ENCODE data around the gene LRMDA.

LRMDA gene

DNA sequence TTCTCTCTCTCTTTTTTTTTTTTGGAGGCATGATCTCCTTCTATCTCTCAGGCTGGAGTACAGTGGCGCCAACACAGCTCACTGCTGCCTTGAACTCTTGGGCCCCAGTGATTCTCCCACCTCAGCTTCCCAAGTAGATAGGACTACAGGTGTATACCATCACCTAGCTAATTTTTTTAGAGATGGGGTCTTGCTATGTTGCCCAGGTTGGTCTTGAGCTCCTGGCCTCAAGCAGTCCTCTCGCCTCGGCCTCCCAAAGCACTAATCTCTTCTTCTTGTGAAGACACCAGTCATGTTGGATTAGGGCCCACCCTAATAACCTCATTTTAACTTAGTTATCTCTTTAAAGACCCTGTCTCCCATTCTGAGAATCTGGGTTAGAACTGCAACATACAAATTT, 45.6 kb downstream of the LRMDA start:
- DNase-seq (ENCODE audit: low read depth) = no peak

DNA sequence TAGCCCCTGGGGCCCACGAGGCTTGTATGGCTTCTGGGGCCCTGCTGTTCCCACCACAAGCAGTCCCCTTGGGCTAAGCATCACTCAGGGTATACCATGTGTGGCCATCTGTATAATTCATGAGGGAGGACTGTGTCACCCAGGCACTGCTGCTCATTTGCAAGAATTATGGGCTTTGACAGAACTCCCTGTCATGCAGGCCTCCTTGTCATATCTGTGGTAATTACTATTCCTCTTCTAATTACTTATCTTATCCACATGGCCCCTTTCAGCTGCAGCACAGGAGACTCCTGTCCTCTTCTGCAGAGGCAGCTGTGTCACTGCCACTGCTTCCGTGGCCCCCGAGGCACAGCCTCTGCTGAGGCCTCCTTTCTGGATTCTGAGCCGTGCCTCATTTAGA, 46.3 kb downstream of the LRMDA start:
- no peak for DNase-seq (ENCODE audit: low read depth)

DNA sequence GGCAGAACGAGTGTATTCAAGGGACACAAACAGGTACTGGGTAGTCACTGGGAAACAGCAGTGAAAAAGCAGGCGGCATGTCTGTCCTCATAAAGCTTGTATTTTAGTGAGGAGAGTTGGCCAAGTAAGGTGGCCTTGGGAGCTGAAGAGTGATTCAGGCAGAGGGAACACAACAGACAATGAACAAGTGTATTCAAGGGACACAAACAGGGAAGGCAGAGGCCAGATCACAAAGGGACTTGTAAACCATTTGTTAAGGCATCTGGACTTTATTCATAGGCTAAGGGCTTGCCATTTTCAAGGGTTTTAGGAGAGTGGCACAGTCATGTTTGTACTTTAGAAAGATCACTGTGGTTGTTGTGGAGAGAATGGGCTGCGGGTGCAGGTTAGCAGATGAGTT, 49.0 kb downstream of the LRMDA start:
- DNase-seq (ENCODE audit: low read depth) = no peak

DNA sequence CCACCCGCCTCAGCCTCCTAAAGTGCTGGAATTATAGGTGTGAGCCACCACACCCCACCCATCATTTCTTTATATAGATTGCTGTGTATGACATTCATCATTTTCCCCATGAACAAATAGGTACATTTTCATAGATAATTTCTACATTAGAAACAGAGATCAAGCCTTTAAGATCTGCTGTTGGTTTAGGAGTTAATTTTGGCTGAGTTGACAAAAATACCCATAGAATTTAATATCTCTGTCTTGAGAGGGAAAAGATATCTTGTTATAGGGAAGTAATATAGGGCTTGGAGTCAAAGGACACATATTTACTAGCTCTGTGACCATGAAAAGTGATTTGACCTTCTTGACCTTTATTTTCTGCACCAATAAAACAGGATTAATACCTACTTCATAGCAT, 51.8 kb downstream of the LRMDA start:
- DNase-seq (ENCODE audit: low read depth) = no peak

DNA sequence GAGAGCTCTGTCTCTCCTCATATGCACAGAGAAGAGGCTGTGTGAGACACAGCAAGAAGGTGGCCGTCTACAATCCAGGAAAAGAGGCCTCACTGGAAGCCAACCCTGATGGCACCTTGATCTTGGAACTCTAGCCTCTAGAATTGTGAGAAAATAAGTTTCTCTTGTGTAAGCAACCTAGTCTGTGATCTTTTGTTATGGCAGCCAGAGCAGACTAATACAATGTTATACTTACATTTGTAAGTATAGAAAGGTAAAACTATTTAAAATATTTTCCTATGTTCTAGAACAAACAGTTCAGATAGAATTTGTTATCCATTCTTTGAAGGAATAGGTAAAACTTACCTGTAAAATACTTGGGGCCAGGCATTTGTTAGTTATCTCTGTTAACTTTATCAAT, 53.3 kb downstream of the LRMDA start:
- no peak for DNase-seq (ENCODE audit: low read depth)

DNA sequence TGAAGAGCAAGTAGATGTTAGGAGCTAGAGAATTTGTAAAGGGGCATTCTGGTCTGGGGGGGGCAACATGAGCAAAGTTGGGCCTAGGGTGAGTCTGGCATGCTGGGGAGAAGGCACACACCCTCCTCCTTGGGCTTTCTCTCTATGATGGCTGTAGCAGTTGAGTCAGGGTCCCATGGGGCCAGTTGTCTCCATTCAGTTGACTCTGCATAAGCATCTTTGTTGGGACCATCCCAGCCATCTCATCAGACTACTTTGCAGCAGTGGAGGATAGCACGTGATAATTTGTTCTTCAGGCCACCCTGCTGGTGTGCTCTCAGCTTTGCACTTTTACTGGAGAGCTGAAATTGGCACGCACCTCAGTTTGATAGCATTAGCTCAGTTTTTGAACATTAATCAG, 55.2 kb downstream of the LRMDA start:
- no peak for DNase-seq (ENCODE audit: low read depth)

DNA sequence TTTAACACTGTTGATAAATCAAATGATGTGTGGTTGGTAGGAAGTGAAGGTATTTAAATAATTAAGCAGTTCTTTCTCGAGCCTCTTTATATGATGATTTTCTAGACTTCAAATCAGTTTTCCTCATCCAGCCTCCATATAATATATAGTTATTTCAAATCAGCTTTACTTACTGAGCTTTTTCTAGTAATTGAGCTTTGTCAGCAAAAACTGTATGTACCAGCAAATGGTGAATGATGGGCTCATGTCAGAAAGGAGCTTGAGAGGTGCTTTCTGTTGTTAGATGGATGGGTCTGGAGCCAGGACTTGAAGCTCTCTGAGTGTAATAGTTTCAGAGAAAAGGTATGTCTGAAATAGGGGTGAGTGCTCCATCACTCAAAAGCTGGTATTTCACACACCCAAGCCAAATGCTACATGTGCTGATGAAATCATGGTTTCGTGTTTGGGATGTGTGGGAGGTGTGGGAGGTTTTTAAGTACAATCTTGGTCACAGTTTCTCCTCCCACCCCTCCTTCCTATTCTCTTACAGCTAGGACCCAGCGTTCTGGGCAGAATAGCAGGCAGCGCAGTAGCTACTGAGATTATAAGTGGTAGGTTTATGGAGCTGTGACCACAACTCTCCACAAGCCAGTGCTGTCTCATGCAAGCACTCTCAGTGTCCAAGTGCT, 55.8 kb downstream of the LRMDA start:
- no peak for DNase-seq (ENCODE audit: low read depth)

DNA sequence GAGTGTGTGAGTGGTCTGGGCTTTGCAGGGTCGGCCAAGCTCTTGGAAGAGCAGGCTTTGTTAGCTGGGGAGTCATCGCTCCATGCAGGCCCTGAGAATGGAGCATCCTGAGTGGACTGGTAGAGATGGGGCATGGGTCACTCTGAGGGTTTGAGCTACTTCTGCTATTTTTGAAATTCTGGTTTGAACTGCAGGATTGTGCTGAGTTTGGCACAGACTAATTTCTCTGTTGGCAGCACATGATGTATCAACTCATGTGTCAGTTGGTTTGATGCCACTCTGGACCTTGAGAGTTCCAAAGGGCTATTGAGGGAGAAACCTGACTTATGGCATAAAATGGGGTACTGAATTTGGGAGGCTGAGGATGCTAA, 56.3 kb downstream of the LRMDA start:
- no peak for DNase-seq (ENCODE audit: low read depth)

DNA sequence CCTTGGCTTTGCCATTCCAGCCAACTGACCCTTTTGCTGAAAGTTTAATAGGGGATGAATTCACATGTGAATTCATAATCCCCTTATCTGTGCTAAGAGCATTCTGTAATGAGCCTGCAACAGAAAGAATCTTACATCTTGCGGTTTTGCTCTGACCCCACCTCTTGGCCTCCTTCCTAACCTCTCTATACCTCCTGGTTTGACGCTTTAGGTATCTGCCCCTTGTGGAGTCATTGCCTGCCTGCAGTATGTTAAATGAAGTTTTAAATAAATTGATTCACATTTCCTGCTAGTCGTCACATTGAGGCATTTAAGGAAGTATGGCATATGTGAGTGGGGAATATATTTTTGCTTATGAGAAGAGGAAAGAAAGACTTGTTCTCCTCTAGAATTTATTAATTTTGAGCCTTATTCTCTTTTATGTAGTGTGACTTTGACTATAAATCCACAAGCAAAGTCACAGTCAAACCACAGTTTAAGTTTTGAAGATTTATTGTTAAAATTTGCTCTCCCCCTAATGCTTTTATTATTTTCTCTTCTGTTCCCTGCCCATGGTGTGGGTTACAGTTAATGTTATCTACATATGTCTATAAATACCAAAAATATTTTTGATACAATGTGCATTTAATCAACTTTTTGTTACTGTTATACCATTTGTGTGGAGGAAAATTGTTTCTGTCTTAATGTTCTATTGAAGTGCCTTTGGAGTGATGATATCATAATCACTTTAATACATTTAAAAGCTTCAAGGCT, 60.9 kb downstream of the LRMDA start:
- no peak for DNase-seq (ENCODE audit: low read depth)

DNA sequence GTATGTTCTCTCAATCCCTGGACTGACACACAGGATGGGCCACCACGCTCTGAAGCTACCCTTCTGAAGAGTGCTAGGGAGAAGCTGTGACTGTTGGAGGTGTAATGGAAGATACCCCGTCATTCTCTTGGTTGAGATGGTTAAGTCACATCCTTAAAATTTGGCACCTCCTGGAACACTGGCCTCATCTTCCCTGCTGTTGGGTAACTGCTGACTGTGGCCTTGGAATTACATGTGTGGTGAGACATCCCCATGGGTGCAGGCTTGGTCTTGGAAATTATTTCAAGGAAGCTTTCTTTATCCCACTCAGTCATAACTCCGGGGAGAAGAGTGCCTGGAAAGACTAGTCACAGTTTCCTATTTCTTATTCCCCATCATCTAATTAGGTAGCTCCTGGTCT, 62.0 kb downstream of the LRMDA start:
- no peak for DNase-seq (ENCODE audit: low read depth)

DNA sequence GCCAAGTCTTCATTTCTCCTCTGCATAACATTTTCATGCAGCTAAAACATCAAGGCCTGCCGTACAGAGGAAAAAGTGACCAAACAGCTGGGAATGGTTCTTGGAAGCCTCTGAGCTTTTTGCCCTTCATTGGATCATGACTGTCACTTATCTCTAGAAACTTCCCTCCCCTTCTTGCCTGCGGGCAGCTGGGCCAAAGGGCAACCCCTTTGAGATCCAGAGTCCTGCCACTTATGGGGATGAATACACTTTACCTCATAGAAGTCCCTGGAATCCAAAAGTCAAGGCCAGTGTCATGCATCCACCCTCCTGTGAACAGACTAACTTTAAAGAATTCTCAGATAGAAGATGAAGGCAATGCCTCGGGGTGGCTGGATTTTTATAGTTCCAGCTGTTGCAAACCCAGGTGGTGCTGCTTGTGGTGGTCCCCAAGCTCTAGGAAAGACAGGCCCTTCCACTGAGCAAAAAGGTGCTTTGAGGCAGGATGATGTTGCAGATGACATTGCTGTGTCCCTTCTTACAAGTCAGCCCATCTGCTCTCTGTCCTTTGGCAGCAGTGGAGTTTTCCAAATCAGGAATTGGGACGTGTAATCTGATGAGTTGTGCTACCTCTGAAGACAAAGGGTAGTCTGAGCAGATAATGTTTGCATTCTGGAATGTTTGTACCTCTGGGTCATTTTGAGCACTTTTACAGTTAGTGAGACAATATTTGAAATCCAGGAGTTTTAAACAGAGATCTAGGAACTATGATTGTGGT, 64.2 kb downstream of the LRMDA start:
- no peak for DNase-seq (ENCODE audit: low read depth)

DNA sequence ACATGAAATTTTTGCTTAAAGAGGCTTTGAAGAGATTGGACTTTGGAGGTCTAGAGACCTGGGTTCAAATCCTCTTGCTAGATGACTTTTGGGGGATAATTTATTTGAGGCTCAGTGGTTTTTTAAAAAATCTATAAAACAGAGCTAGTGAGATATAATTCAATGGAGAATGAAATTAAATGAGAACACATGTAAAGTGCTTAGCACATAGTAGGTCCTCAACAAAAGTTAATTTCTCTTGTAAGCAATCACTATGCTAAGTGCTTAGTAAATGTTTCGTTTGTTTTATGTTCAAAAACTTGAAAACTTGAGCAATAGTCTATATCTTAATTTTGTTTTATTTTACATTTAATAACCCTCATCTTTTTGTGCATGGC, 64.8 kb downstream of the LRMDA start:
- no peak for DNase-seq (ENCODE audit: low read depth)

DNA sequence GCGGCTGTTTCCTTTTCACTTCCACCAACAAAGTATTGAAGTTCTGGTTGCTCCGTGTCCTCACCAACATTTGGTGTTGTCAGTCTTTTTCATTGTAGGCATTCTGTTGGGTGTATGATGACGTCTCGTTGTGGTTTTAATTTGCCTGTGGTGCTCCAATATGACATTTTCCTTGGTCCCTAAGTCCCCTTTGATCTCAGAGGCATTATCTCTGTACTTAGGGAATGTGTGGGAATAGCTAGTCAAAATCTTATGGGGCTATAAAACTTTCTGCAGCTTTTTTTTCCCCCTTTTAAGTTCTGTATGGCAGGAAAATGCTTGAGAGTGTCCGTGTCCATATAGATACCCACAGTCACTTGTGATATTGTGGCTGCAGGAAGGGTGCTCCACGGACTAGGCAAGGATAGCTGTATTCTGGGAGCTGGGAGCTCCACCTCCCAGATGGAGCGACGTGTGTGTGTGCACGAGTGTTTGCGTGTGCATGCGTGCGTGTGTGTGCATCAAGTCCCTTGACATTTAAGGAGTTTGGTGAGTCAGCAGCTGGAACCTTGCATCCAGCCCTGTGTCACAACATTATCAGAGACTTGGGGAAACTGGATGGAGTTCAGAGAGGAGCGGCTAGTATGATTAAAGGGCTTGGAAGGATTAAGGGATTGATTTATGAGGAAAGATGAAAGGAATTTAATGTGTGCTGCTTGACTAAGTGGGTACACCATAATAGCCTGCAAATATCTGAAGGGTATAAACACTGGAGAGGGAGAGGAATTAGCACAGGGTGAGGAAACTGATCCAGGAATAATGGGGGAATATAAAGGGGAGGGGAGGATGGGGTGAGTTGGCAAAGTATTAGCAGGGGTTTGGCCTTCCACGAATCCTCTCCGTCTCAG, 66.8 kb downstream of the LRMDA start:
- DNase-seq (ENCODE audit: low read depth) = no peak

DNA sequence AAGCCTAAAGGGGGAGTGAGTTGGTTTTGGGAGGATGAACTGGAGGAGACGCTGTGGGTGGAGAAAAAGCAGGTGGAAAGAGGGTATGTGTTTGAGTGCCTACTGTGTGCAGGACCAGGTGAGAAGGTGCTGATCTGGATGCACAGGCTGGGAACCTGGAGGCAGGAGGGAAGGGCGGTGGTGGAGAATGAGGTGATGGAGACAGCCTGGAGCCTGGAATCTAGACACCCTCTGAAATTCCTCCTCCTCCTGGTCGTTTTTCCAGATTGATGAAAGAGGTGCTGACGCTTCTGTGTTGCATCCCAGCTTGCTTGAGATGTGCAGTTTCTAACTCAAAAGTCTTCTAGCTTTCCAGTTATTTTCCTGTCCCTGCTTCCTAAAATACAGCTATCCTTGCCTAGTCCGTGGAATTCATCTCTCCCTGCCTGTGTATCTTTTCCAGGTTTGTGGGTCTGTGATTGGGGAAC, 67.5 kb downstream of the LRMDA start:
- DNase-seq (ENCODE audit: low read depth) = no peak

DNA sequence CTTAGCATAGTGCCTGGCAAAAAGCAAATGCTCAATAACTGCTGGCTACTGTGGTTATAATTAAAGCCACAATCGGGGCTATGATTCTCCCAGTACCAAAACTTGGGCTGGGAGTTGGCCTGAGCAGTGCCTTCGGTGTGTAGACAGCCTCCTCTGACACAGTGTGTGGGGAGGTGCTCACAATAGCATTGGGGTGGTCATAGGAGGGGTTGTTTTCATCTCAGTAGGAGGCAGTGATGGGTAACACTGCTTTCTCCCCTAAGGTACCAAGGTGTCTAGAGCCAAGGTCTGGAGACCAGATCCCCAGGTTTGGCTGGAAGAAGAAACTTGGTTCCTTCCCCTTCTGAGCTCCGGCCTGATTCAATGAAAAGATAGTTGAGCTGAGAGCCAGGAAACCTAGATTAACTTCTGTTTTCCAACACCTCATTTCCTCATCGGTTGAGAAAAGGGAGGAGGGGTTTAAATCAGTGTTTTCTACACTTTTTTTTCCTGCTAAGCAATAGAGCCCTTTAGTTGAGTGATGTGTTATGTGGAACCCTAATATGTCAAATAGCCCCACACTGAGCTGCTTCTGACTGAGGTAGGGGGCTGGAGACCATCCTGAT, 68.2 kb downstream of the LRMDA start:
- DNase-seq (ENCODE audit: low read depth) = no peak

DNA sequence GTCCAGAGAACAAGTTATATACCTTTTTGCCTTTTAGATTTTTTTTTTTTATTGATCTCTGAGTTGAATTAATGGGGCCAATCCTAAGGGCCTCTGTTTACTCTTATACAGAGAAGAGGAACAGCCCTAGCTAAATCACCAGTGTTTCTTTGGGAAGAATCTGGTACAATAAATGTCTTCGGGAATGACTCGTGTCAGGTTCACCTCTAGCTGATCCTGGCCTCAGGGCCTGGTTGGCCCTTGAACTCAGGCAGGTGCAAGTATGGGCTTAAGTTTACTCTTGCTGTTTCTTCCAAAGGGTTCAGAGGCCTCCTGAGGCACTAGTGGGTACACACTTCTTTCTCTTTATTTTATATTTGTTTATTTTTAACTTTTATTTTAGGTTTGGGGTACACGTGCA, 71.0 kb downstream of the LRMDA start:
- DNase-seq (ENCODE audit: low read depth) = no peak

DNA sequence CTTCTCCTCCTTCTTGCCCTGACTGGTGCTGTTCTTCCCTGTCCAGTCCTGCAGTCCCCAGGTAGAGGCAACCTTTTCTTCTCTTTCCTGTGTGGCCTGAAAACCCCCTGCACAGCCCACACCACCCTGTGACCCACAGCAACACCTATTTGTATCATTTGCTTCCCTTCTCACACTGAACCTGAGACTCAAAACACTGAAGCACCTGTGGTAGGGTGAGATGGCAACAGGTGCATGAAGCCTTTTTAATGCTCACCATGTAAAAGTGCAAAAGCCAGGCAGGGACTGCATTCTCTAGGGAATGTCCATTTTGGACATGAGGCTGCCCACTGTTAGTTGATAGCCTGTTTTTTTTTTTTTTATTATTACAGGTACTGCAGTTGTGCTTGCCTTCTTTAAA, 71.4 kb downstream of the LRMDA start:
- no peak for DNase-seq (ENCODE audit: low read depth)

DNA sequence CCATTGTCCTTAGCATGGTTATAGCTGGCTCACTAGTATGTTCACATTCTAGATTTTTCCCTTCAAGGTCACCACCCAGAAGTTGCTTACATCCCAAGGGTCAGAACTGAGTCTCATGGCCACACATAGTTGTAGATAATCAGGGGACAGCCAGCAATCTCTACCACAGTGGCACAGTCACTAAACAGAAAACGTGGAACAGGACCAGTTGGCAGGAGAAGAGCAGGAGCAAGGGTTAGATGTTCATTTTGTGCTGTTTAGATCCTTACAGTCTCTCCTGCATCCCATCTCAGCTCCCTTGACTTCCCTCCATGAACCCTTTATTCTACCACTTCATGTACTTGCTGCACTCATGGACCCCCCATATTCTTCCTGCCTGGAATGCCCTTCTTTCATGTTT, 73.9 kb downstream of the LRMDA start:
- no peak for DNase-seq (ENCODE audit: low read depth)

DNA sequence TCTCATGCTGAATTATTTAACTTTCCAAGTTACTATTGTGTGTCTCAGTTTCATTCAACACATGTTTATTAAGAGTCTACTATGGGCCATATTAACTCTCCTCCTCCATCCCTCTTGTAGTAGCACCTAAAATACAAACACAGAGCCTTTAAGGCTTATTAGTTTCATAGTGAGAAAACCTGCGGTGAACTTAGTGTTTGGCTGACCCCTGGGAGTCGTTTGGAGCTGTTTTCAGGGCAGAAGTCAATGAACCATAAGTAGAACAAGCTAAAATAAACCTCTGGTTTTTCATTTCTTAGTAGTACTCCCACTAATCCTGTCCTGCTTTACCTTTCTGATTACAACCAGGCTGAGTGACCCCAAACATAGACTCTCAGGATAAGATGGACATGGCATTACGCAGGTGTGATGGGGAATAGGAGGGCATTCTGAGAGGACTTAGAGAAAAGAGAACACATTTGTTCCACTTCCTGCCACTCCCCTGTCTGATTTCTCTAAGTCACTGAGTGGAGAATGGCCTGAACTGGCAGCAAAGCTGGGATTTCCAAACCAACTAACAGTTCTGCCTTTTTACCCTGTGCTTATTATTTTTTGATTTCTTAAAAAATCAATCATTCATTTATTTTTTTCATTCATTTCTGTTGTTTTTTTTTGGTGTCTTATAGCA, 74.5 kb downstream of the LRMDA start:
- DNase-seq (ENCODE audit: low read depth) = no peak

DNA sequence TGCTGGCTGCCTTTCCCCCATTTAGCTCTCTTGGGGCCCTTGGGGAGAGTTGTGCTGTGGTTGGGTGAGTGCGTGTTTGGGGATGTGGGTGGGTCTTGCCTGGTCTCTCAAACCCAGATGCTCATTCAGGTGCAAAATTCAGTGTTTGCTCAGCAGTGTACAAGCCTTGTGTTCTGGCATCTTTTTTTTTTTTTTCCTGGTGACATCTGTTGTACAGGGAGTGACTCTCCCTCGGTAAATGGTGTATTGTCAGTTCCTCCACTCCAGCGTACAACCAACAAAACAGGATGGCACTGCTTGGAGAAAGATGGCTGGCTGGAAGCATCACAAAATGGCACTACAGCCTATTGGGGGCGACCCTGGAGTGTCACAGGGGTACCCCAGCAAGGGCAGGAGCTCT, 75.5 kb downstream of the LRMDA start:
- DNase-seq (ENCODE audit: low read depth) = no peak

DNA sequence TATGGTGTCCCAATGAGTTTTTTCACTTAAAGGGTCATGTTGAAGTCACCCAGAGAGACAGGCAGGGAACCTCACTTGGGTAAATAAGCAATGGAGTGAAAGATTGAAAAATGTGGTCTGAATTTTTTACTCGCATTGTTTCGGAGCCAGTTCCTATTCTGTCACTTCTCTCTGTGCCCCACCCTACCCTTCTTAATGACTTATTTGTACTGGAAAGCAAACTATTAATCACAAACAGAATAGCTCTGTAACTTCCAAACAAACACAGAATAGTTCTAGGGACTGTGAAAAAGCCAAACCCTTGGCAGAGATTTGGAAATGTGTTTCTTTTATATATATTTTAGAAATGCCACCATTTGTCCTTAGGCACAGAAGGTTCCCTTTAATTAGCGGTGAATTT, 76.0 kb downstream of the LRMDA start:
- no peak for DNase-seq (ENCODE audit: low read depth)

Measured in activated T-helper 9 cell treated with anti-CD3 and anti-CD28 coated beads, Interleukin-2, amount 50 U/mL, for 16 hours (primary cell).